ENCODE measurements around the gene NRG3.

Gene NRG3

GRCh38 chr10:82234173-82234572, 359.2 kb downstream of the NRG3 start:
- DNase-seq = no peak

GRCh38 chr10:82236084-82236731, 361.2 kb downstream of the NRG3 start:
- DNase-seq = no peak

- DNase-seq = no peak
Observed at GRCh38 chr10:82238291-82238690, 363.3 kb downstream of the NRG3 start.

- no peak for DNase-seq
Observed at GRCh38 chr10:82240408-82240807, 365.4 kb downstream of the NRG3 start.

- DNase-seq = no peak
Observed at GRCh38 chr10:82242778-82243177, 367.8 kb downstream of the NRG3 start.

- no peak for DNase-seq
Observed at GRCh38 chr10:82245157-82245556, 370.2 kb downstream of the NRG3 start.

- no peak for DNase-seq
Observed at GRCh38 chr10:82245906-82246560, 371.0 kb downstream of the NRG3 start.

- no peak for DNase-seq
Observed at GRCh38 chr10:82249141-82249540, 374.1 kb downstream of the NRG3 start.

GRCh38 chr10:82251222-82251906, 376.4 kb downstream of the NRG3 start:
- DNase-seq = peak; percentile 24

GRCh38 chr10:82252081-82252480, 377.1 kb downstream of the NRG3 start:
- no peak for DNase-seq

- DNase-seq = no peak
Observed at GRCh38 chr10:82254237-82254636, 379.2 kb downstream of the NRG3 start.

GRCh38 chr10:82256275-82256674, 381.3 kb downstream of the NRG3 start:
- no peak for DNase-seq

- no peak for DNase-seq
Observed at GRCh38 chr10:82266438-82266837, 391.4 kb downstream of the NRG3 start.

- no peak for DNase-seq
Observed at GRCh38 chr10:82267014-82267413, 392.0 kb downstream of the NRG3 start.

- no peak for DNase-seq
Observed at GRCh38 chr10:82267465-82267864, 392.5 kb downstream of the NRG3 start.

- no peak for DNase-seq
Observed at GRCh38 chr10:82267960-82268359, 393.0 kb downstream of the NRG3 start.

- DNase-seq = no peak
Observed at GRCh38 chr10:82277591-82277990, 402.6 kb downstream of the NRG3 start.

- no peak for DNase-seq
Observed at GRCh38 chr10:82278401-82279182, 403.6 kb downstream of the NRG3 start.

GRCh38 chr10:82282782-82283456, 407.9 kb downstream of the NRG3 start:
- peak; percentile 24 for DNase-seq

- no peak for DNase-seq
Observed at GRCh38 chr10:82284180-82284579, 409.2 kb downstream of the NRG3 start.

- no peak for DNase-seq
Observed at GRCh38 chr10:82288461-82288881, 413.5 kb downstream of the NRG3 start.

GRCh38 chr10:82289945-82290344, 415.0 kb downstream of the NRG3 start:
- DNase-seq = no peak

- peak; percentile 9 for DNase-seq
Observed at GRCh38 chr10:82294874-82295378, 419.9 kb downstream of the NRG3 start.

Data from NCI-H446 treated with DMSO at 0.1 percent for 48 hours (cell line).